ENCODE measurements around the gene PCGF3. TPM values are rescaled to one million over a fixed set of nuclear protein-coding genes. Genes with fewer than 3 reads are reported as not detected.

PCGF3 gene
- total RNA-seq, 1 donor from 2014 or later = 88.1 TPM

GRCh38 chr4:676871-677235, 28.8 kb upstream of the PCGF3 start:
- peaks cover 17% of the 10 kb centered on the region for H3K4me1 Mint-ChIP-seq
- peak overlapping the region; percentile 25 for H3K27ac Mint-ChIP-seq
- peaks cover 5% of the 10 kb centered on the region for H3K36me3 Mint-ChIP-seq
- TF ChIP-seq CTCF (IDR thresholded peaks at IDR 0.05; ENCODE audit: unreplicated experiment) = no peak
- H3K4me3 Mint-ChIP-seq = peak overlapping the region; percentile 17
- no peaks in the 10 kb centered on the region for H3K27me3 Mint-ChIP-seq (ENCODE audit: low read depth)
- no peak for DNase-seq (ENCODE audit: low spot score in 2 of 2, unreplicated experiment in 2 of 2)
- H3K9me3 Mint-ChIP-seq = no peaks in the 10 kb centered on the region

GRCh38 chr4:677431-678293, 28.0 kb upstream of the PCGF3 start:
- peaks cover 17% of the 10 kb centered on the region for H3K4me1 Mint-ChIP-seq
- no peak overlapping the region for H3K4me3 Mint-ChIP-seq
- H3K9me3 Mint-ChIP-seq = no peaks in the 10 kb centered on the region
- DNase-seq (ENCODE audit: low spot score in 2 of 2, unreplicated experiment in 2 of 2) = no peak
- H3K36me3 Mint-ChIP-seq = peaks cover 5% of the 10 kb centered on the region
- TF ChIP-seq CTCF (IDR thresholded peaks at IDR 0.05; ENCODE audit: unreplicated experiment) = no peak
- H3K27me3 Mint-ChIP-seq (ENCODE audit: low read depth) = no peaks in the 10 kb centered on the region
- no peak overlapping the region for H3K27ac Mint-ChIP-seq

GRCh38 chr4:678331-679103, 27.1 kb upstream of the PCGF3 start:
- Mint-ChIP-seq H3K4me3 (no peak overlapping the region), H3K4me1 (peaks cover 11% of the 10 kb centered on the region), H3K9me3 (no peaks in the 10 kb centered on the region), H3K27ac (no peak overlapping the region), H3K36me3 (no peaks in the 10 kb centered on the region), H3K27me3 (ENCODE audit: low read depth) (no peaks in the 10 kb centered on the region)
- TF ChIP-seq CTCF (IDR thresholded peaks at IDR 0.05; ENCODE audit: unreplicated experiment) = no peak
- DNase-seq (ENCODE audit: low spot score in 2 of 2, unreplicated experiment in 2 of 2) = no peak

- H3K36me3 Mint-ChIP-seq = no peaks in the 10 kb centered on the region
- H3K27me3 Mint-ChIP-seq (ENCODE audit: low read depth) = no peaks in the 10 kb centered on the region
- H3K4me1 Mint-ChIP-seq = peaks cover 12% of the 10 kb centered on the region
- no peaks in the 10 kb centered on the region for H3K9me3 Mint-ChIP-seq
- H3K27ac Mint-ChIP-seq = no peak overlapping the region
- no peak for DNase-seq (ENCODE audit: low spot score in 2 of 2, unreplicated experiment in 2 of 2)
- H3K4me3 Mint-ChIP-seq = no peak overlapping the region
- TF ChIP-seq CTCF (IDR thresholded peaks at IDR 0.05; ENCODE audit: unreplicated experiment) = no peak
Measured at GRCh38 chr4:679104-679481, 26.5 kb upstream of the PCGF3 start.

- DNase-seq (ENCODE audit: low spot score in 2 of 2, unreplicated experiment in 2 of 2) = no peak
- Mint-ChIP-seq H3K9me3 (no peaks in the 10 kb centered on the region), H3K4me1 (peaks cover 12% of the 10 kb centered on the region), H3K27ac (no peak overlapping the region), H3K36me3 (no peaks in the 10 kb centered on the region), H3K4me3 (peak overlapping the region; percentile 38), H3K27me3 (ENCODE audit: low read depth) (no peaks in the 10 kb centered on the region)
- TF ChIP-seq CTCF (IDR thresholded peaks at IDR 0.05; ENCODE audit: unreplicated experiment) = no peak
Measured at GRCh38 chr4:679629-680028, 26.0 kb upstream of the PCGF3 start.
